GM19193 (cell line): Measurements from ENCODE around the gene GNG2.

Experiments used
- POLR2A ChIP-seq: IDR thresholded peaks from 4 replicates; pipeline ENCODE4 v1.6.1; 2011; ENCODE audit not compliant: insufficient read depth, insufficient read length; ENCODE audit errors: extremely low read depth

Gene GNG2

GRCh38 chr14:51847489-51847796 is 13.0 kb upstream of the GNG2 start:
- no peak for TF ChIP-seq POLR2A

- TF ChIP-seq POLR2A, result no peak
Measured at GRCh38 chr14:51848120-51848519, 12.3 kb upstream of the GNG2 start.

- no peak for TF ChIP-seq POLR2A
Measured at GRCh38 chr14:51849097-51849496, 11.3 kb upstream of the GNG2 start.

GRCh38 chr14:51850651-51851050 is 9.8 kb upstream of the GNG2 start:
- no peak for TF ChIP-seq POLR2A

GRCh38 chr14:51852541-51852940 is 7.9 kb upstream of the GNG2 start:
- no peak for TF ChIP-seq POLR2A

GRCh38 chr14:51855234-51855633 is 5.2 kb upstream of the GNG2 start:
- TF ChIP-seq POLR2A, result no peak

- TF ChIP-seq POLR2A, result no peak
Measured at GRCh38 chr14:51856792-51857296, 3.6 kb upstream of the GNG2 start.

GRCh38 chr14:51859131-51859530 is 1.3 kb upstream of the GNG2 start:
- TF ChIP-seq POLR2A, result no peak

- no peak for TF ChIP-seq POLR2A
Measured at GRCh38 chr14:51860825-51861499, 550 bp downstream of the GNG2 start.

GRCh38 chr14:51862176-51862796 is 1.9 kb downstream of the GNG2 start:
- TF ChIP-seq POLR2A, result no peak

GRCh38 chr14:51862860-51863259 is 2.4 kb downstream of the GNG2 start:
- TF ChIP-seq POLR2A, result no peak

GRCh38 chr14:51865953-51866747 is 5.7 kb downstream of the GNG2 start:
- no peak for TF ChIP-seq POLR2A

- no peak for TF ChIP-seq POLR2A
Measured at GRCh38 chr14:51867741-51868140, 7.3 kb downstream of the GNG2 start.

GRCh38 chr14:51868405-51868804 is 8.0 kb downstream of the GNG2 start:
- no peak for TF ChIP-seq POLR2A

- no peak for TF ChIP-seq POLR2A
Measured at GRCh38 chr14:51869411-51870100, 9.1 kb downstream of the GNG2 start.
